GM23338 (cell line): ENCODE data around the gene STIM1. TPM values are rescaled to one million over a fixed set of nuclear protein-coding genes. Genes with fewer than 3 reads are reported as not detected.

ENCODE experiments used
- ATAC-seq: fragments of 200-7000 bp; cut with Tn5 transposase; 3 replicates; pipeline ENCODE4 v1.9.1; 2020
- DNase-seq: peaks from one replicate; pipeline ENCODE4 v3.0.0-alpha.2; 2015; ENCODE audit warnings: low spot score
- H2AFZ ChIP-seq: fragments of 200-600 bp; sonication (generic); 2 replicates; pipeline ENCODE4 v1.8.0; 2016; ENCODE audit warnings: antibody characterized with exemption, mild to moderate bottlenecking, moderate library complexity
- H3F3A ChIP-seq: fragments of 200-600 bp; sonication (generic); replicated peaks from 2 replicates; pipeline ENCODE4 v1.8.0; 2017; ENCODE audit warnings: antibody characterized with exemption, mixed run types, low read depth
- H3K27ac ChIP-seq: fragments of 200-600 bp; sonication (generic); 2 replicates; pipeline ENCODE4 v1.6.1; 2016; ENCODE audit warnings: low read depth
- H3K27me3 ChIP-seq: fragments of 200-600 bp; sonication (generic); 2 replicates; pipeline ENCODE4 v1.8.0; 2016; ENCODE audit warnings: mild to moderate bottlenecking, mixed run types, moderate library complexity; ENCODE audit not compliant: insufficient read depth
- H3K36me3 ChIP-seq: fragments of 200-600 bp; sonication (generic); 2 replicates; pipeline ENCODE4 v1.8.0; 2016; ENCODE audit warnings: mild to moderate bottlenecking; ENCODE audit not compliant: insufficient read depth
- H3K4me1 ChIP-seq: fragments of 200-600 bp; sonication (generic); 2 replicates; pipeline ENCODE4 v1.8.0; 2016; ENCODE audit warnings: mild to moderate bottlenecking, moderate library complexity; ENCODE audit not compliant: insufficient read depth
- H3K4me2 ChIP-seq: fragments of 200-600 bp; sonication (generic); 2 replicates; pipeline ENCODE4 v1.7.1; 2017; ENCODE audit warnings: mixed run types
- H3K4me3 ChIP-seq: fragments of 200-600 bp; sonication (generic); 2 replicates; pipeline ENCODE4 v1.6.1; 2016; ENCODE audit warnings: mixed run types
- H3K79me2 ChIP-seq: fragments of 200-600 bp; sonication (generic); replicated peaks from 2 replicates; pipeline ENCODE4 v1.8.0; 2017; ENCODE audit warnings: mild to moderate bottlenecking; ENCODE audit not compliant: insufficient read depth
- H3K9me2 ChIP-seq: fragments of 200-600 bp; sonication (generic); 2 replicates; pipeline ENCODE4 v1.8.0; 2017; ENCODE audit not compliant: insufficient read depth
- H4K20me1 ChIP-seq: fragments of 200-600 bp; sonication (generic); replicated peaks from 2 replicates; pipeline ENCODE4 v1.8.0; 2017; ENCODE audit warnings: mild to moderate bottlenecking; ENCODE audit not compliant: insufficient read depth
- H3K27ac Mint-ChIP-seq: 2 replicates; pipeline ENCODE4 v1.8.0; 2020; ENCODE audit warnings: inconsistent platforms, mild to moderate bottlenecking, moderate library complexity, mixed read lengths
- H3K27me3 Mint-ChIP-seq: 3 replicates; pipeline ENCODE4 v1.8.0; 2022; ENCODE audit warnings: low read depth, mild to moderate bottlenecking, moderate library complexity, mixed read lengths, inconsistent platforms; ENCODE audit not compliant: insufficient read depth, poor library complexity
- H3K36me3 Mint-ChIP-seq: 3 replicates; pipeline ENCODE4 v1.8.0; 2021; ENCODE audit warnings: low read depth, mild to moderate bottlenecking, inconsistent platforms, moderate library complexity, mixed read lengths
- H3K4me1 Mint-ChIP-seq: 3 replicates; pipeline ENCODE4 v1.8.0; 2020; ENCODE audit warnings: mild to moderate bottlenecking, inconsistent platforms, mixed read lengths
- H3K4me3 Mint-ChIP-seq: 3 replicates; pipeline ENCODE4 v1.8.0; 2021; ENCODE audit warnings: moderate library complexity, mild to moderate bottlenecking, inconsistent platforms, mixed read lengths
- H3K9me3 Mint-ChIP-seq: 3 replicates; pipeline ENCODE4 v1.8.0; 2020; ENCODE audit warnings: moderate library complexity, mild to moderate bottlenecking, inconsistent platforms, mixed read lengths
- CREB1 ChIP-seq: fragments of 250-450 bp; sonication (Bioruptor Pico); IDR thresholded peaks from 2 replicates; pipeline ENCODE4 v1.5.0; 2020; ENCODE audit warnings: low read depth, mild to moderate bottlenecking, moderate library complexity
- CTCF ChIP-seq, 2 experiments: fragments of 200-600 bp in 1 of 2; sonication (generic) in 1 of 2; conservative IDR thresholded peaks; 2 replicates each; pipeline versions ENCODE4 v1.5.1 to v1.6.1; 2016 to 2017; ENCODE audit warnings: antibody characterized with exemption in 2 of 2, low read depth in 2 of 2, mild to moderate bottlenecking in 2 of 2, moderate library complexity in 1 of 2
- ETS1 ChIP-seq: IDR thresholded peaks from 2 replicates; pipeline ENCODE4 v1.6.1; 2016; ENCODE audit warnings: antibody characterized with exemption
- EZH2 ChIP-seq: fragments of 200-600 bp; sonication (generic); IDR thresholded peaks from one replicate; pipeline ENCODE4 v1.8.0; 2017; ENCODE audit warnings: antibody characterized with exemption, mild to moderate bottlenecking, low read depth; ENCODE audit not compliant: unreplicated experiment
- EZH2phosphoT487 ChIP-seq: fragments of 200-600 bp; sonication (generic); IDR thresholded peaks from one replicate; pipeline ENCODE4 v1.8.1; 2018; ENCODE audit warnings: antibody characterized with exemption; ENCODE audit not compliant: unreplicated experiment
- JUNB ChIP-seq: IDR thresholded peaks from one replicate; pipeline ENCODE4 v1.6.1; 2016; ENCODE audit warnings: antibody characterized with exemption; ENCODE audit not compliant: unreplicated experiment
- NANOG ChIP-seq: IDR thresholded peaks from 2 replicates; pipeline ENCODE4 v1.6.1; 2016; ENCODE audit warnings: antibody characterized with exemption, borderline replicate concordance
- POLR2AphosphoS5 ChIP-seq: IDR thresholded peaks from 2 replicates; pipeline ENCODE4 v1.6.1; 2016; ENCODE audit warnings: antibody characterized with exemption, low read depth
- REST ChIP-seq: IDR thresholded peaks from one replicate; pipeline ENCODE4 v1.6.1; 2018; ENCODE audit warnings: antibody characterized with exemption; ENCODE audit not compliant: unreplicated experiment
- STAT1 ChIP-seq: IDR thresholded peaks from one replicate; pipeline ENCODE4 v1.6.1; 2016; ENCODE audit warnings: antibody characterized with exemption; ENCODE audit not compliant: unreplicated experiment
- ZNF114 ChIP-seq: fragments of 250-450 bp; sonication (Bioruptor Pico); IDR thresholded peaks from 2 replicates; pipeline ENCODE4 v1.5.0; 2020; ENCODE audit warnings: mild to moderate bottlenecking, moderate library complexity
- ZNF331 ChIP-seq: fragments of 250-450 bp; sonication (Bioruptor Pico); IDR thresholded peaks from 2 replicates; pipeline ENCODE4 v1.5.0; 2020; ENCODE audit warnings: low read depth, mild to moderate bottlenecking, moderate library complexity
- polyA plus RNA-seq: library from polyadenylated mRNA; unstranded; fragments of >200 nt; fragmentation: Nextera tagmentation; extraction: Ambion mirVana; gene quantifications from 2 replicates; pipeline ENCODE4 v1.2.1, GENCODE V29; 2016
- total RNA-seq: library from RNA; depleted of rRNA; stranded (reverse); fragments of >200 nt; shearing (Covaris generic); gene quantifications from 2 replicates; pipeline ENCODE4 v1.2.3, GENCODE V29; 2014

The STIM1 gene
- total and polyA plus RNA-seq, 2 experiments from 2014 or later = 3.5 to 14.0 TPM

- Histone ChIP-seq H3K4me1 (peaks cover 17% of the 10 kb centered on the region), H3K9me2 (no peaks in the 10 kb centered on the region), H3K27ac (no peak overlapping the region), H3K4me2 (no peak overlapping the region), H3K79me2 (no peaks in the 10 kb centered on the region), H3K4me3 (no peak overlapping the region), H3K27me3 (no peaks in the 10 kb centered on the region), H2AFZ (no peak overlapping the region), H3K36me3 (no peaks in the 10 kb centered on the region), H4K20me1 (peaks cover 5% of the 10 kb centered on the region), H3F3A (no peaks in the 10 kb centered on the region)
- Mint-ChIP-seq H3K4me3 (no peak overlapping the region), H3K4me1 (peaks cover 13% of the 10 kb centered on the region), H3K27ac (no peak overlapping the region), H3K9me3 (no peaks in the 10 kb centered on the region), H3K36me3 (no peaks in the 10 kb centered on the region), H3K27me3 (peaks cover 5% of the 10 kb centered on the region)
- TF ChIP-seq EZH2 (no peak), EZH2phosphoT487 (no peak), JUNB (no peak), STAT1 (no peak), CREB1 (CRISPR knock-in tag) (no peak), REST (no peak), POLR2AphosphoS5 (no peak), ZNF331 (CRISPR knock-in tag) (no peak)
- ATAC-seq (no peak), DNase-seq (no peak)
Measured at GRCh38 chr11:3879967-3880542, 24.6 kb downstream of the STIM1 start.

GRCh38 chr11:3880724-3881123 is 25.3 kb downstream of the STIM1 start:
- Mint-ChIP-seq H3K27me3 (peaks cover 5% of the 10 kb centered on the region), H3K9me3 (no peaks in the 10 kb centered on the region), H3K36me3 (no peaks in the 10 kb centered on the region), H3K4me1 (peaks cover 13% of the 10 kb centered on the region), H3K27ac (no peak overlapping the region), H3K4me3 (no peak overlapping the region)
- H3K4me3 ChIP-seq = no peak overlapping the region
- no peaks in the 10 kb centered on the region for H3K27me3 ChIP-seq
- peaks cover 5% of the 10 kb centered on the region for H4K20me1 ChIP-seq
- H3K4me1 ChIP-seq = peaks cover 17% of the 10 kb centered on the region
- no peak overlapping the region for H3K4me2 ChIP-seq
- ATAC-seq = no peak
- no peaks in the 10 kb centered on the region for H3K9me2 ChIP-seq
- no peak overlapping the region for H3K27ac ChIP-seq
- H3K36me3 ChIP-seq = no peaks in the 10 kb centered on the region
- no peak for DNase-seq
- no peak overlapping the region for H2AFZ ChIP-seq
- H3K79me2 ChIP-seq = no peaks in the 10 kb centered on the region
- no peaks in the 10 kb centered on the region for H3F3A ChIP-seq
- TF ChIP-seq EZH2phosphoT487 (no peak), REST (no peak), JUNB (no peak), POLR2AphosphoS5 (no peak), EZH2 (no peak), CTCF (conservative IDR thresholded peaks at IDR 0.05; ENCODE audit: low read depth in 2 of 2) (no peak), ZNF331 (CRISPR knock-in tag) (no peak), CREB1 (CRISPR knock-in tag) (no peak), NANOG (no peak), STAT1 (no peak), ZNF114 (CRISPR knock-in tag) (no peak), ETS1 (no peak)
